ENCODE results near the gene UMODL1.

UMODL1 gene

GRCh38 chr21:42079939-42080787 lies 9.0 kb downstream of the UMODL1 start:
- no peak for DNase-seq

GRCh38 chr21:42080788-42081083 lies 9.6 kb downstream of the UMODL1 start:
- no peak for DNase-seq

GRCh38 chr21:42081138-42081537 lies 10.0 kb downstream of the UMODL1 start:
- no peak for DNase-seq

GRCh38 chr21:42081931-42082381 lies 10.8 kb downstream of the UMODL1 start:
- no peak for DNase-seq

GRCh38 chr21:42082501-42083360 lies 11.6 kb downstream of the UMODL1 start:
- no peak for DNase-seq

GRCh38 chr21:42083361-42083690 lies 12.2 kb downstream of the UMODL1 start:
- no peak for DNase-seq

GRCh38 chr21:42084079-42084478 lies 13.0 kb downstream of the UMODL1 start:
- DNase-seq, result no peak

- DNase-seq, result no peak
Measured at GRCh38 chr21:42085246-42086077, 14.3 kb downstream of the UMODL1 start.

GRCh38 chr21:42086969-42087368 lies 15.9 kb downstream of the UMODL1 start:
- no peak for DNase-seq

- DNase-seq, result no peak
Measured at GRCh38 chr21:42088148-42088547, 17.0 kb downstream of the UMODL1 start.

- no peak for DNase-seq
Measured at GRCh38 chr21:42088658-42089057, 17.5 kb downstream of the UMODL1 start.

GRCh38 chr21:42089093-42089631 lies 18.0 kb downstream of the UMODL1 start:
- DNase-seq, result peak in 1 of 5 experiments; percentile 34

- DNase-seq, result no peak
Measured at GRCh38 chr21:42089665-42090310, 18.7 kb downstream of the UMODL1 start.

- DNase-seq, result no peak
Measured at GRCh38 chr21:42091899-42092508, 20.9 kb downstream of the UMODL1 start.

GRCh38 chr21:42092771-42093170 lies 21.7 kb downstream of the UMODL1 start:
- no peak for DNase-seq

- no peak for DNase-seq
Measured at GRCh38 chr21:42093186-42093585, 22.1 kb downstream of the UMODL1 start.

GRCh38 chr21:42093991-42094421 lies 22.9 kb downstream of the UMODL1 start:
- DNase-seq, result no peak

- no peak for DNase-seq
Measured at GRCh38 chr21:42094811-42095210, 23.7 kb downstream of the UMODL1 start.

- no peak for DNase-seq
Measured at GRCh38 chr21:42095581-42095980, 24.5 kb downstream of the UMODL1 start.

GRCh38 chr21:42096566-42096965 lies 25.4 kb downstream of the UMODL1 start:
- DNase-seq, result no peak

- DNase-seq, result no peak
Measured at GRCh38 chr21:42097274-42097673, 26.2 kb downstream of the UMODL1 start.
